Islet of Langerhans (tissue), 1 donor: ENCODE results near the gene ZRANB1.

Experiments
- FAIRE-seq: peaks from one replicate; lab custom pipeline; 2011; peaks lifted over from hg19 to GRCh38; lab: Jason Lieb, UNC

Gene ZRANB1

GRCh38 chr10:125006188-125006680, 64.3 kb downstream of the ZRANB1 start:
- FAIRE-seq = no peak

DNA sequence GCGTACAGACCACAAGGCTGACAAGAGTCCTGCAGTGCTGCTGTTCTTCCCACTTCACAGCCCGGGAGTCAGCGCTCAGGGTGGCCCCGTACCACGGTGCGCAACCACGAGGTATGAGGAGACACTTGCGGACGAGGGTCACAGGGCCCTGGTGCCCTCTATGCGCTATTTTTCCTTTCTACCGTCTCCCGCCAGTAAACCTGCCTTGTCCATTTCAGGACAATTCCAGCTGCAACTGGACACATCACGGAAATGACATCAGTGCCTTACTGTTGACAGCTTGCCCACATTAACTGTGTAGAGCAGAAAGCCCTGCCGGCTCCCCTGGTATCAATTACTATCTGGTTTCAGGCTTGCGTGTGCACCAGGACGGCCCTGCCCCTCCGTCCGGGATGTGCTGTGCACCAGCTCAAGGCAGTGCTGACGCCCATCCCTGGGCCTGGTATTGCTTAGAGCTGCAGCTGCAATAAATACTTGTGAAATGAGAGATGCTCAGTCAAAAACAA, 65.1 kb downstream of the ZRANB1 start:
- FAIRE-seq = no peak

GRCh38 chr10:125007436-125007835, 65.5 kb downstream of the ZRANB1 start:
- FAIRE-seq = no peak

DNA sequence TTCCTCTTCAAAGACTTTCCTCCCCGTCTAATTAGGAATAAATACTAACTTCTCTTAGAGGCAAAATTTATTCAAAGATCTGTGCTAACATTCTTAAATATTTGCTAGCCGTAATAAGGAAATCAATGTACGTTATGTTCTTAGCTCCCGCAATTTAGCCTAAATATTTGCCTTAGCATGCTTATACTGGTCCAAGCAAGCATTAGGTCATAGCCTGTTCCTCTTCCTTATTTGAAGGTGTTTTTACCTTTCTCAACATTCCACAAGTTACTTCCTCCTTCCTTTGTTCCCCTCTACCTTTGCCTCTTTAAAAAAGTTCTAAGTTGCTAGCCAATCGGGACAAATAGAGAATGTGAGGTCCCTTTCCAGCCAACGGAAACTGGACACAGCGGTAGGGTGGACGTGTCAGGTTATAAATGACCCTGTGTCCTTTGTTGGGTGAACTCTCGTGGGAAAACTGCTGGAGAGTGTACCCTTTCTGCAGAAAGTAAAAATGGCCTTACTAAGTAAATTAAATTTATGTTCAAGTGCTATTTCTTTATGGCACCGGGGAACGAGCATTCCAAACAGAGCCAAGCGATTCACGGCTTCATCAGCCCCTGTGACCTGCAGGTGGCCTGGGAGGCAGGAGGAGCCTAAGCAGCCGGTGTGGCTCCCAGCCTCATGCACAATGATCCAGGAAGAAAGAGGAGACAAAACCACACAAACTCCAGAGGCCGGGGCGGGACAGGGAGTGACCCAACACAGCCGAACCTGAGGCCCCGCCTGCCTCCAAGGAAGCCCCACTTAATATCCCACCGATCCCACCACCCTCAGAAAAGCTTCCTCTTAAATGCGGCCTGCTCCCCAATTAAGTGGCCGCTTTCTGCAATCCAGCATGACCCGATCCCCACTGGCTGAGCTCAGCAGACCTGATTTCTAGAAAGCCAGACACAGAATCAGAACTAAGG, 67.0 kb downstream of the ZRANB1 start:
- no peak for FAIRE-seq

DNA sequence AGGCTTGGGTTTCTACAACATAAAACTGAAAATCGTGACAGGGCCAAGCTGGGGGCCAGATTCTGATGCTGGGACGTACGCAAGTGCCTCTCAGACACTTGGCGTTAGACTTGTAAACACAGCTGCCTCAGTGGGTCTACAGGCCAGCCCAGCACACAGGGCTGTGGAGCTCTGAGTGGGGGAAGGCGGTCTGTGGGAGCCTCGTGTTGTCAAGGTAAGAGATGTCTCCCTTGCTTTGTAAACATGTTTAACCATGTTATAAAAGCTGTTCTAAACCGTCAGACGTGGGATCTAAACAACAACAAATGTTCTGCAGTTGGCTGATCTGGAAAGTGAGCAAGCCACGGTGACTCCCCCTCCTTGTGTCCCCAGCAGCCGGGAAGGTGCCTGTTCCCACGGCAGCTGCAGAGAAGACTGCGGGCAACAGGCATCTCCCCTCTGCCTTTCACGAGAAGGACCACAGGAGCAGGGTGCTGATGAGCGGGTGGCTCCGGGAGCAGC, 67.8 kb downstream of the ZRANB1 start:
- FAIRE-seq = no peak

GRCh38 chr10:125010362-125010761, 68.4 kb downstream of the ZRANB1 start:
- no peak for FAIRE-seq

DNA sequence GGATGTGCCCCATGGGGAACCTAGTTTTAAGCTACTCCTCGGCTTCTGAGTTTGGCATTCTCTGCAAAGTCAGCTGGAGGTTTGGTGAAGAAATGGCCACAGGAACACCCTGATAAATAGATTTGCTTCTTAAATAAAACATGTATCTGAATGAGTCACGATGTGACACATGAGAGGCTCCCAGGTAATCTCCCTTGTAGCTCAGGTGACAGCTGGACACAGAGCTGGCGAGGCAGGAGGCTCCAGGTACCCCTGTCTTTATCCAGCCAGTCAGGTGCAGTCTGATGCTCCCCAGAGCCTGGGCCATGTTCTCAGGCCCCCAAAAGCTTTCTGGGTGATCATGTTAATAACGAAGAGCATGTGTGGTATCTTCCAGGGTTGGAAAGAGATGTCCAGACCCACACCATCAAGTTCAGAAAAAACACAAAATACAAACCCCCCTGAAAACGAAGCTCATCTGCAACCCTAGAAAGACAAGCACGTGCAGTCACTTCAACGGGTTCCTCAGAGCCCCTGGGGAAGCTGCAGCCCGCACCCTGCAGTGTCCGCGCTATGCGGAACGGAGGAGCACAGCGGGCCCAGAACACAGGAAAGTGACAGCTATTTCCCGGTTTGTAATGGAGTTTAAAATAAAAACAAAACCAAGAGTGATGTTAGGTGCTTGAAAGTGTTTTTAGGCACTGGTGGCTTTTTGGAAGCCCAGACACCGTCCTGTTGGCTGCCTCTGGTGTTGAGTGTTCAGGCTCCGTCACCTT, 69.4 kb downstream of the ZRANB1 start:
- FAIRE-seq = no peak

DNA sequence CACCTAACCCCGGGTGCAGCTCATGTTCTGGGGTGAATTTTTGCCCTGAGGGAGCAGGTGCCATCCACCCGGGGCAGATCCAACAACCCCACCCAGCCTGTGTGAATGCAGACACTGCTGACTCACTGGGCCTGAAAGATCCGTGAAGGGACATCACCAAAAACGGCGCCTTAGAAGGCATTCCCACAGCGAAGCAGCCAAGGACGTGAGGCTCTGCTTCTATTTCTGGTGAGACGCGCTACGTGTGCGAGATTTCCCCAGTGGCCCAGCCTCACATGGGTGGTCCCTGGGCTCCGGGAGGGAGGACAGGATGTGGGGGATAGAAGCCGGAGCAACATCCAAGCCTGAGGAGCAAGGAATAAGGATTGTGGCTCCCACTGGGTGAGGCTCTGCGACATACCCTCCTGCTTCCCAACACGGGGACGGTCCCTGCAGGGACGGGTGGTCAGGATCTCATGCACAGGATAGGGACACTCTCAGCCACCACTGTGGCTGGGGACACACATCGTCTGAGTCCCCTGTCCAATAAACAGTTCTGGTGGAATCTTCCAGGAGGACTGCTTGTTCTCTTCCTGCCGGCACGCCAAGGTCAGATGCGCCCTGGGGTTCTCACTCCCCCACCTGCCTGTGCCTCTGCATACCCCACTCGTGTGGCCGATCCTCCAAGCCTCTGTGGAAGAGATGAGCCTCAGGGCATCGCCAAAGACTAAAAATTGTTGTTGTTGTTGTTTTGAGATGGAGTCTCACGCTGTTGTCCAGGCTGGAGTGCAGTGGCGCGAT, 70.2 kb downstream of the ZRANB1 start:
- no peak for FAIRE-seq

DNA sequence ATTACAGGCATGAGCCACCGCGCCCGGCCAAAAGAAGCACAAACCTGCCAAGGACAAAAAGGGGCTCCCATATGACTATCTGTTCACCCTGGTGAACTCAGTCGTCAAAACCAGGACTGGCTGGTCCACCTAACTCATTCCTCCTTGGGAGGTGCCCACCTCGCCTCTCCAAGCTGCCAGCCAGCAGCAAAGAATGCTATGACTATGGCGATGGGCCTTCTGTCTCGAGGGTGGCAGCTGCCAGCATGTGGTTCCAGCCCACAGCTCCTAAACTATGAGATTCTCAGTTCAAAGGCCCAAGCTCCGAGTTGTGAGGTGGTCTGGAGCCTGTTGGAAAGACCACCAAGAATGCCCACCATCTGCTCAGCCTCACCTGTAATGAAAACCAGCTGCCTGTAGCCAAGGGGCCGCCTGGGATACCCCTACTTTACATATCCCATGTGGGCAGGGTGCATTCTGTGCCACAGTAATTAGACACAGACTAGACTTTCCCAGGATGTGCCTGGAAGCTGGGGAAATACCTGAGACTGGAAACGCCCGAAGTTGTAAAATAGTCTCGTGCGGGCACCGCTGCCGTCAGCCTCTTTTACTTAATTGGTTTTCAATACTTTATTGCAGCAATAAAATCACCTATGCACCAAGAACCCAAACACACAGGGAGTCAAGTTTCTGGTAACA, 71.1 kb downstream of the ZRANB1 start:
- no peak for FAIRE-seq

DNA sequence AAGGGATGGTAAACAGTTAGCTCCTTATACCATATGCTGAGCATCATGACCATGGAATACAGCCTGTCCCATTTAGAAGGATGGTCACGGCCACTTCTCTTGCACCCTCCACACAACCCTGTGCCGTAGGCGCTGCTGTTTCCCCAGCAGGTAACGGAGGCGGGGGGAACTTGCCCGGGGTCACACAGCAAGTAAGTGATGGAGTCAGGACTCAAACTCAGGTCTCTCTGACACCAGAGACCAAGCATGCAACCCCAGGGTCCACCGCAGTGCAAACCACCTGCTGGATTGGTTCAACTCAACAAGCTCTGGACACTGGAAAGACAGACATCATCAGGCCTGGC, 71.6 kb downstream of the ZRANB1 start:
- FAIRE-seq = no peak

DNA sequence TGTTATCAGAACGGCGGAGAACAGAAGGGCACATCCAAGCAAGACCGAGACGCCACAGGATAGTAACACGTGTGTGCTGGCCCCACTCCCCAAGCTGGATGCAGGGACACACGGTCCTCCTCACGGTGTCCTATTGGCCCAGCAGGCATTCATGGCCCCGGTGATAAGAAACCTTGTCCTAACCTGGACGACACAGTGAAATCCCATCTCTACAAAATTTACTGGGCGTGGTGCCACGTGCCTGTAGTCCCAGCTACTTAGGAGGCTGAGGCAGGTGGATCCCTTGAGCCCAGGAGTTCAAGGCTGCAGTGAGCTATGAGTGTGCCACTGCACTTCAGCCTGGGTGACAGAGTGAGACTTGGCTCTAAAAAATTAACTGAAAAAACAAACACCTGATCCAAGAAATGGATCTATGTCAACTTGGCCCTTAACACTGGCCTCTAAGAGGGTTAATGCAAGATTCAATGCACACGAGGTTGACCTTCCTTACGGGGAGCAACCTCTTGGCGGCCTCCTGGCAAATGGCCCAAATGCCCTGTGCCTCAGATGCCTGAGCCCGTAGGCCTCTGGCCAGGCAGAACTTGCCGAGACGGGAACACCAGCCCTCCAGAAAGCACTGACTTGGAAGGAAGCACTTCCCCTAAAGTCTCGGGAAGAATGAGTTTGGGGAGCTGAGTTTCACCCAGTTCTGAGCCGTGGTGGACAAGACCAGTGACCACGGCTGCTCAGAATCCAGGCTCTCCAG, 72.3 kb downstream of the ZRANB1 start:
- FAIRE-seq = no peak

DNA sequence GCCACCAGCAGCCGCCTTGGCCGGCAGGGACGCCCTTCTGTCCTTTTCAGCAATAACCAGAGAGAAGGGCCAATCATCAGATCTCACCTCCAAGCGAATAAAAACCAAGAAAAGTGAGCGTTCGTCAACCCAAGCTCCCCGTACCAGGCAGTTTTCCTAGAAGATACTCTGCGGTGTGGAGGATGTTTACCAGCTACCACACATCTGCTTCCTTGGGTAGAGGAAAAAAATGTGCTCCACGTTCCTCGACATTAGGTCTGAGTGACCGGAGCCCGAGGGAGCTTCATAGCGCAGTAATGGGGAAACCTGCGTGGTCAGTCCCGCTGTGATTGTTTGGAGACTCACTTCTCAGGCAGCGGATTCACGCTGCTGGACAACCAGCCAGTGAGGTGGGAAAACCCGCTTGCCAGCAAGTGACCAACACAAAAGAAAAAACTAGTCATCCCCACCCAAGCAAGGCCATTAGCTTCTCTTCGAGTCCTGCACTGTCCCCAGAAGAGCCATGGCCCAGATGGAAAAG, 73.0 kb downstream of the ZRANB1 start:
- no peak for FAIRE-seq

- no peak for FAIRE-seq
Measured at GRCh38 chr10:125015356-125015944, 73.5 kb downstream of the ZRANB1 start.

- FAIRE-seq = no peak
Measured at GRCh38 chr10:125016123-125016522, 74.2 kb downstream of the ZRANB1 start.

DNA sequence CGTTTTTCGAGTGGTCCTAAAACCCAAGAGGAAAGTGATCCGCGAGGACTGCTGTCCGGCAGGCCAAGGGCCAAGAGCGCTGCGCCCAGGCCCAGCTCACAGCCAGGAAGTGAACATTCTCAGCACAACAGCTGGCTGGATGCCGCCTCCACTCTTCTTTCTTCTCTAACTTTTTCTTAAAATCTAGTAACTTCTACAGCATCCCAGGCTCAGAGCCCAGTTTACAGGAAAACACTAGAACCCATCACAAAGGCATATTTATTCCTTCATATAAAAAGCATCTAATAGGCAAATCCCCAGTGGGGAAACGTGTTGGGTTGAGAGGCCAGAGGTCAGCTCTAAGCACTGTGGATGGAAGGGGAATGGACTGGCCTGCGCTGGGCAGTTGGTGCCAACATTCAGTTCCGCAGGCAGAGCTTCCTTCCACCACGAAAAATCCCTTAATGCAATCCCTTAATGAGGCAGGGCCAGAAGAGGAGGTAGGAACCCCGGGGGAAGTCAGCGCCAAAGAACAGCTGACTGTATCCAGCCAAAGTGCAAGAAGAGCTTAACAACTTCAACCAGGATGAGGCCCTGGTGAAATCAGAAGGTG, 74.8 kb downstream of the ZRANB1 start:
- FAIRE-seq = no peak

DNA sequence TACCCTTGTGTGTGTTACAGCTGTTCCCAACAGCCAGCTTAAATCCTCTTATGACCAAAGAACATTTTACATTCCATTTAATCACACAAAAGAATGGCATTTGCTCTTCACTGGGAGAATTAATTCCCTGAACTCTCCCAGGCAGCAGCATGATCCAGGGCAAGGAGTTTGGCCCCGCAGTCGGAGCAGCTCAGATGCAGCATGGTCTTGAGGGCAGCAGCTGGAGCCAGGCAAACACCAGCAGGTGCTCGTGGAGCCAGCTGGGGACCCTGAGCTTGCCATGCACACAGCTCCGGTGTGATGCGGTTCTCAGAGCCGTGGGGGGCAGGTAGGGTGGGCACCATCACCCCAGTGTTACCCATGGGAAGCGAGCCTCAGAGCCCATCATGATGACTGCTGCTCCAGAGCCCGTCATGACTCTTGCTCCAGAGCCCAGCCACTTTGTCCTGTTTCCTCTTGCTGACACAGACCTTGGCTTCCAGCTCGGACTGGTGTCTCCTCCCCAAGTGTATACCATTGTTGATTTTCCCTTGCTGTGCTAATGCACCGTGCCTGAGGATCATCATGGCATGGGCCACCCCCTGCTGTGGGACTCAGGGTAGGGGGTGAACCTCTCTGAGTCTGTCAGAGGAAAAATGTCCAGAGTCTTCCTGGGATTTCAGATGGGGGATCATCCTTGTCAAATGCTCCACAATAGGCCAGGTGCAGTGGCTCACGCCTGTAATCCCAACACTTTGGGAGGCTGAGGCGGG, 75.8 kb downstream of the ZRANB1 start:
- FAIRE-seq = no peak

- FAIRE-seq = no peak
Measured at GRCh38 chr10:125018576-125019143, 76.7 kb downstream of the ZRANB1 start.

- no peak for FAIRE-seq
Measured at GRCh38 chr10:125020386-125020785, 78.5 kb downstream of the ZRANB1 start.

GRCh38 chr10:125020871-125021270, 78.9 kb downstream of the ZRANB1 start:
- FAIRE-seq = no peak
